NOMO-1 treated with DMSO at 0.1 percent for 48 hours (cell line): ENCODE data around the gene RNF17.
"Not testable (repeated sequence)": the region's sequence is repeated elsewhere in the genome, so short reads cannot be mapped to it uniquely, and the experiment has no call there.

Experiments
- DNase-seq: peaks from one replicate; lab custom pipeline; 2025; ENCODE audit not compliant: unreplicated experiment; lab: John Stamatoyannopoulos, UW

Gene RNF17, protein sequence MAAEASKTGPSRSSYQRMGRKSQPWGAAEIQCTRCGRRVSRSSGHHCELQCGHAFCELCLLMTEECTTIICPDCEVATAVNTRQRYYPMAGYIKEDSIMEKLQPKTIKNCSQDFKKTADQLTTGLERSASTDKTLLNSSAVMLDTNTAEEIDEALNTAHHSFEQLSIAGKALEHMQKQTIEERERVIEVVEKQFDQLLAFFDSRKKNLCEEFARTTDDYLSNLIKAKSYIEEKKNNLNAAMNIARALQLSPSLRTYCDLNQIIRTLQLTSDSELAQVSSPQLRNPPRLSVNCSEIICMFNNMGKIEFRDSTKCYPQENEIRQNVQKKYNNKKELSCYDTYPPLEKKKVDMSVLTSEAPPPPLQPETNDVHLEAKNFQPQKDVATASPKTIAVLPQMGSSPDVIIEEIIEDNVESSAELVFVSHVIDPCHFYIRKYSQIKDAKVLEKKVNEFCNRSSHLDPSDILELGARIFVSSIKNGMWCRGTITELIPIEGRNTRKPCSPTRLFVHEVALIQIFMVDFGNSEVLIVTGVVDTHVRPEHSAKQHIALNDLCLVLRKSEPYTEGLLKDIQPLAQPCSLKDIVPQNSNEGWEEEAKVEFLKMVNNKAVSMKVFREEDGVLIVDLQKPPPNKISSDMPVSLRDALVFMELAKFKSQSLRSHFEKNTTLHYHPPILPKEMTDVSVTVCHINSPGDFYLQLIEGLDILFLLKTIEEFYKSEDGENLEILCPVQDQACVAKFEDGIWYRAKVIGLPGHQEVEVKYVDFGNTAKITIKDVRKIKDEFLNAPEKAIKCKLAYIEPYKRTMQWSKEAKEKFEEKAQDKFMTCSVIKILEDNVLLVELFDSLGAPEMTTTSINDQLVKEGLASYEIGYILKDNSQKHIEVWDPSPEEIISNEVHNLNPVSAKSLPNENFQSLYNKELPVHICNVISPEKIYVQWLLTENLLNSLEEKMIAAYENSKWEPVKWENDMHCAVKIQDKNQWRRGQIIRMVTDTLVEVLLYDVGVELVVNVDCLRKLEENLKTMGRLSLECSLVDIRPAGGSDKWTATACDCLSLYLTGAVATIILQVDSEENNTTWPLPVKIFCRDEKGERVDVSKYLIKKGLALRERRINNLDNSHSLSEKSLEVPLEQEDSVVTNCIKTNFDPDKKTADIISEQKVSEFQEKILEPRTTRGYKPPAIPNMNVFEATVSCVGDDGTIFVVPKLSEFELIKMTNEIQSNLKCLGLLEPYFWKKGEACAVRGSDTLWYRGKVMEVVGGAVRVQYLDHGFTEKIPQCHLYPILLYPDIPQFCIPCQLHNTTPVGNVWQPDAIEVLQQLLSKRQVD (N-terminal part only)

DNA sequence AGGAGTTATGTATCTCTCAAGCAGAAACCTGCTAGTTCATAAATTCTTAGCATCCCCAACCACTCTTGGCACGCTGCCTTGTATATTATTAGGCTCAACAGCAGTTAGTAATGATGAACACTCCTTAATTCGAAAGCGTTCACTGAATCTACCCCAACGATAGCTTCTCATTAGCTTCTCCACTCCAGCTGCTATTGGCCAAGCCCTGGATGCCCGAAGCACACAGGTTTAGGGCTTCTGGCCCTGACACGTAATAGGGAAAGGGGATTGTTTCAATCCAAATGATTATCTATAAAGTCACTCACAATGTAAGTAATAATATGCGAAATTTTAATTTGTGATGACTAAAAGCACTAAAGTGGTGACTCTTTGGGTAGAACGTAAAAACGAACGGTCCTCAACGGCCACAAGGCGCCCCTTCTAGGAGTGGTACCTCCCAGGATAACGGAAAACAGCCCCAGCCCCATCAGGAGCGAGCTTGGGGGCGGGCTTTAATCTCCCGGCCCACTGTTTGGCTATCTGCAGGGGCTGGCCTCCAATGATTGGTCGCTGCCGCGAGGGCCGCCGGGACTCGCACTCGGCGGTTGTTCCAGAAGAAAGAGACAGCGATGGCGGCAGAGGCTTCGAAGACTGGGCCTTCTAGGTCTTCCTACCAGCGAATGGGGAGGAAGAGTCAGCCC lies at the start of gene RNF17:
TSS of gene RNF17 (plus strand) at position 574 of the 680 bp plus-strand sequence. CDS start at position 609, 35 bp downstream.
- no peak for DNase-seq

DNA sequence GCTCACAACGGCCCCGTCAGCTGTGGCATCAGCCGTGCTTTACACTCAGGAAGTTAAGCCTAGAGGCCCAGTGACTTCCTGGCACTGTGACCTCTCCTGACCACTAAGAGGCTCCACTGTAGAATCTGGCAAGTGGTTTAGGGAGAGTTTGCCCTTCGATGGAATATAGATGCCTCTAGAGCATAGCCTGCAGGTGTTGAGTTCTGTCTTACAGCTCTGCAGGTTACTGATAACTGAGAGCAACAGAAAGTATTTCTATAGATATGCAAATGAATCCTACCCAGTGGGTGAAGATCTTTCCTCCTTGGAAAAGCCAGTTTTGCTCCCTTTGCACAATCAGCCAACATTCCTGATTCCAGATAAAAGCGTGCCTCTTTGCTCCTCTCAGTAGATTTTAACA lies 48.0 kb upstream of the RNF17 start:
- DNase-seq = no peak

DNA sequence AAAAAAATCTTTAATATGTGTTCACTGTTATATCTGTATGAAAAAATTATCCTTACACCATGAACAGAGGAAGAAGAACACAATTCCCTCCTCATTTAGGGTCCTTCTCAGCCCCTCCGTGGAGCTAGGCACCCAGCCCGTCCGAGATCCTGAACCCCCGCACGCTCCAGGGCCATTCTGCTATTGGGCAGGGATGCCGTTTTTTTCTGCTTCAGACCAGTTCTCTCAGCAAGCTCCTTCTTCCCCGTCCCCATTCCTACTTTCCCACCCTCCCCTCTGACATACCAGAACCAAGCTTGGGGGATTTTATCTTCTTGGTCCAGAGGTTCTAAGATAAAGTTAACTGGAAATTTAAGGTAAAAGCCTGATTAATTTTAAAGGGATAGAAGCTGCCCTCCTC lies 47.5 kb upstream of the RNF17 start:
- no peak for DNase-seq

DNA sequence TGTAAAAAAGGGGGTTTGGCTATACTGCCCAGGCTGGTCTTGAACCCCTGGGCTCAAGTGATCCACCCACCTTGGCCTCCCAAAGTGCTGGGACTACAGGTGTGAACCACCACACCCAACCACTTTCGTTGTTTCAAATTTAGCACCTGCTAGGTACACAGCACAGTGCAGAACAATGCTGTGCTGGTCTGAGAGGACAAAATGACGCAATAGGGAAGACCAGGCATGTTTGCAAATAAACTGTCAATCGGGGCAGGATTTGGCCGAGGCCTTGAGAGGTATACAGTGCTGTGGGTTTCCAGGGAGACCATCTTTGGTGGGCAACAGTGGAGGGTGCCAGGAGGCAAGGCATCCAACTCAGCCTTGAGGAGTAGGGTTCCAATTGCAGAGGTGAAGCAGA lies 46.8 kb upstream of the RNF17 start:
- DNase-seq = no peak

DNA sequence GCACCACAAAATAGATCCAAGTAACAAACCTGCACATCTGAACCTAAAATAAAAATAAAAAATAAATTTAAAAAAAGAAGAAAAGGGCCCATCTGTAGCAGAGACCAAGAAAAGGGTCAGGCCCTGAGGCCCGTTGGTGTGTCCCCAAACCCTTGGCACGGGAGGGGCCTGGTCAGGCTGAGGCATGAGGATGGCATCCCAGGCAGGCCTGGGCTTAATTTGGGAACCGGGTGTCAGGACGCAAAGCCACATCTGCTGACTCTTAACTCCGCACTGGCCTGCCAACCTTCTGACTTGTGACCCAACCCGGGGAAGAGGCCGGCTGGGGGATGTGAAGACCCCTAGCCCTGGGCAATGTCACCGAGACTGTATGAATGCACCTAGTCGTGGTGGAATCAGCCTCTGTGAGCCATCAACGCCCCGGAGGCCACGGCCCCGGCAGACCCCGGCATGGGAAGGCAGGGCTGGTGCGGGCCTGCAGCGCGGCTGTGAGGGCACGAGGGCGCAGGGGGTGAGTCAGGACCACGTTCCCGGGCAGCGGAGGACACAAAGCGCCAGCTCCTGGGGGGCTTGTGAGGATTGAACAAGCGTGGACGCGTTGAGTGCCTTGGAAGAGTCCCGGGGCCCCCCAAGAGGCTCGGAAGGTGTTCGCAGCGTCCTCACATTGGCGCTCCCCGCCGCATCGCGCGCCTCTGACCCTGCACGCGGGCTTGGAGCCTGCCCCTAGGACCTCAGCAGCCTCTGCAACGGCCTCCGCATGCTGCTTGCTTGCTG lies 45.6 kb upstream of the RNF17 start:
- no peak for DNase-seq

DNA sequence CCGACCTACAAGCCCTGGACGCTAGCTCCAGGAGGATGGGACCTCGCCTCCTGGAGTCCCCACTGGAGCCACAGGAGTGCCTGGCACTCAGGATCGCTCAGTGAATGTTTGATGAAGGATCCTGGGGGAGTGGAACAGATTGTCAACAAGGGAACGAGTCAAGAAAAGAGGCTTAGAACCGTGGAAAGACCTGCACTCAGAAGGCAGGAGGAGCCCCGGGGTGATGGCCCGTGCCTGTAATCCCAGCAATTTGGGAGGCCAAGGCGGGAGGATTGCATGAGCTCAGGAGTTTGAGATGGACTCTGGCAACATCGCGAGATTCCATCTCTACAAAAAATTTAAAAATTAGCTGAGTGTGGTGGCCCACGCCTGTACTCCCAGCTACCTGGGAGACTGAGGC lies 44.8 kb upstream of the RNF17 start:
- DNase-seq = no peak

DNA sequence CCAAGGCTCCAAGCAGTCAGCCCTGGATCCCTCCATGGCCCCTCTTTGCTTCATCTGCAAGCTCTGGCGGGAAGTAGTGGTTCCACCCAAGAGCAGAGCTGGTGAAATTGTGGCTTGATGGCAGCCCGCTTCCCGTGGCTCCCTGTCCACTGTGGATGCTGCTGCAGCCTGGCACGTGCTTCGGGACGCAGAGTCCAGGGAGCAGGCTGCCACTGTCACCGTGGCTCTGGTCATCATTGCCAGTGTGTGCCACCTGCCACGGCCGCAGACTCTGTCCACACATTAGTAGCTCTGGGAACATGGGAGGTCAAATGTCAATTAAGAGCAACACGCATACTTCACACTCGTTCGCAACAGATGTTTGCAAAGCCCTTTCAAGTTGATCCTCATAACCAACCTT lies 40.8 kb upstream of the RNF17 start:
- DNase-seq = no peak

DNA sequence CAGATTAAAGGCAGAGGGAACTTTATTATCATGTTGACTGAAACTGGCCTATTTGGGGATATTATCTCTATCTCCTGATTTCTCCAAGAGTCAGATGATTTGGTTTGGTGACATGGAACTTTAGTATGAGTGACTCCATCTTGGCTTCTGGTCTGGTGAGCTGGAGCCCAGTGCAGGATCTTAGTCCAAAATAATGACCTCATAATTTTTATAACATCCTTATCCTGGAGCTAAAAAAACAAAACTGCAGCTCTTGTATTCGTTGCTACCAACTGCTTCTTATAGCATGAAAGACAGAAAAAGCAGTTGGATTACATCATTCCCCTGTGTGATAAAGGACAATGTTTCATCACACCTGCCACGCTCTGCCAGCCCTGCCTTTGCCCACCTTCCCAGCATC lies 39.3 kb upstream of the RNF17 start:
- no peak for DNase-seq

DNA sequence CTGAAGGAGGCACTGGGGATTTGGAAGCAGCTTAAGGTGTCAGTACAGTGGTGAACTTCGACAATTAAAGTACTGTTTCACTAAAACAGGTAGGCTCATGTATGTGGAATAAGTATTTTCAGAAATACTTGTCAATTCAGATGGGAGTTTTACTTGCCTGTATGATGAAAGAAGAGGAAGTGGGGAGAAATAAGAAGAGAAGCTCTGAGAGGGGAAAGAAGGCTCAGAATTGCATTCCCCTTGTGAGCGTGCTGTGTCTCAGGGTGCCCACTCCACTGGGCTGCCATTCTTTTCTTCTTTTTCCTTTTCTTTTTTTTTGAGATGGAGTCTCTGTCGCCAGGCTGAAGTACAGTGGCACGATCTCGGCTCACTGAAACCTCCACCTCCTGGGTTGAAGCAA lies 38.6 kb upstream of the RNF17 start:
- peak; percentile 48 for DNase-seq

DNA sequence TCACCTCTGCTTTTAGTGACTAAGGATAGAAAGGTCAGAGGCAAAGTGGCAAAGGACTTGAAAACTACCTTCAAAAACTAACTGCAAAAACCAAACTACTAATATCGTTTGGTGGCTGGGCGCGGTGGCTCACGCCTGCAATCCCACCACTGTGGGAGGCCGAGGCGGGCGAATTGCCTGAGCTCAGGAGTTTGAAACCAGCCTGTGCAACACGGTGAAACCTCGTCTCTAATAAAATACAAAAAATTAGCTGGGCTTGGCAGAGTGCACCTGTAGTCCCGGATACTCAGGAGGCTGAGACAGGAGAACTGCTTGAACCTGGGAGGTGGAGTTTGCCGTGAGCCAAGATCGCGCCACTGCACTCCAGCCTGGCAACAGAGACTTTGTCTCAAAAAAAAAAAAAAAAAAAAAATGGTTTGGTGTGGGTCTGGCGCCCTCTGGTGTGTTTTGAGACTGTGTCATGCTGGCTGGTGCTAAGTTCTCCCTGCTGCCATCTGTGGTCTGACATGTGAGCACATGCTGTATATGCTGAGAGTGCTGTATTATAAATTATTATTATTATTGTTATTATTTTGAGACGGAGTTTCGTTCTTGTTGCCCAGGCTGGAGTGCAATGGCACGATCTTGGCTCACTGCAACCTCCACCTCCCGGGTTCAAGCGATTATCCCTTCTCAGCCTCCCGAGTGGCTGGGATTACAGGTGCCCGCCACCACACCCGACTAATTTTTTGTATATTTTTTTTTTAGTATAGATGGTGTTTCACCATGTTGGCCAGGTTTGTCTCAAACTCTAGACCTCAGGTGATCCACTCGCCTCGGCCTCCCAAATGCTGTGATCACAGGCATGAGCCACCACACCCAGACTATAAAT lies 36.0 kb upstream of the RNF17 start:
- peak; percentile 77 for DNase-seq

DNA sequence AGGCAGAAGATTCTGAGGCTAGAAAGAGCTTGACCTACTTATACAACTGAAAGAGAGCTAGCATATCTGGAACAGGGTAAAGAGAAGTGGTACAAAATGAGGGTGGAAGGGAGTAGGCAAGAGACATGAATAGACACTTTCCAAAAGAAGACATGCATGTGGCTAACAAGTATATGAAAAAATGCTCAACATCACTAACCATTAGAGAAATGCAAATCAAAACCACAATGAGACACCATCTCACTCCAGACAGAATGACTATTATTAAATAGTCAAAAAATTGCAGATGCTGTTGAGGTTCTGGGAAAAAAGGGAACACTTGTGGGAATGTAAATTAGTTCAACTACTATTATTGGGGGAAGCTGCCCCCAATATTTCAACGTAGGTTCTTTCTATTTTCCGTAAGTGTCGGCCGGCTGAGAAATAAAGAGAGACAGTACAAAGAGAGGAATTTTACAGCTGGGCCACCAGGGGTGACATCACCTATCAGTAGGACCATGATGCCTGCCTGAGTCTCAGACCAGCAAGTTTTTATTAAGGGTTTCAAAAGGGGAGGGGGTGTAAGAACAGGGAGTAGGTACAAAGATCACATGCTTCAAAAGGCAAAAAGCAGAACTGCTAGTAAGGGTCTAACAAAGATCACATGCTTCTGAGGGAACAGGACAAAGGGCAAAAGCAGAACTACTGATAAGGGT lies 32.9 kb upstream of the RNF17 start:
- DNase-seq = not testable (repeated sequence)

DNA sequence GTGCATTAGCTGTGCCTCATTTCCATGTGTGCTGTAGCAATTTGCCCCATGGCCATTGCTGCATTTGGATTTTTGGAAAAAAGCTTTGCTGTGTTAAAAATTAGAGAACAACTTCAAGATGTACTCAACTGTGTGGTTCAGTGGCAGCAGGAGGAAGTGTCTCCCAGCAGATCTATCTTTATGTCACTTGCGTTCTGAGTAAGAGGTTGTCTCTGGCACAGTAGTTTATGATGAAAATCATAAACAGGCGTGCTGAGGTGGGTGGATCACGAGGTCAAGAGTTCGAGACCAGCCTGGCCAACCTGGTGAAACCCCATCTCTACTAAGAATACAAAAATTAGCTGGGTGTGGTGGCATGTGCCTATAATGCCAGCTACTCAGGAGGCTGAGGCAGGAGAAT lies 29.0 kb upstream of the RNF17 start:
- peak; percentile 47 for DNase-seq

DNA sequence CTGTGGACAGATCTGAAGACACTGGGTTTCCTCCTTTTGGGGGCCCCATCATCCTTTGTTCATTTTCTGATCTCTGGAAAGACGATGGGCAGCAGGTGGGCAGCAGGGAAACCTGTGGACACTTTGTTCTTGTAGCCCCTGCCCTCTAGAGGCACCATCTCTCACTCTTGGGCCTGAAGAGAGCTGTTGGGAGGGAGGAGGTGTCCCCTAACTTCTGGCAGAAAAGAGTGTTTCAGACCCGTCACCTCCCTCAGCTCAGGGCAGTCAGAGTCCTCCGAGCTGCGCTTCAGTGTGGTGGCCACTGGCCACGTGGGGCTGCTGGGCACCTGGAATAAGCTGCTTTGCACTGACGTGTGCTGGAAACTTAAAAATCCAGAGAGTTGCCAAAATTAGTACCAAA lies 26.9 kb upstream of the RNF17 start:
- no peak for DNase-seq

DNA sequence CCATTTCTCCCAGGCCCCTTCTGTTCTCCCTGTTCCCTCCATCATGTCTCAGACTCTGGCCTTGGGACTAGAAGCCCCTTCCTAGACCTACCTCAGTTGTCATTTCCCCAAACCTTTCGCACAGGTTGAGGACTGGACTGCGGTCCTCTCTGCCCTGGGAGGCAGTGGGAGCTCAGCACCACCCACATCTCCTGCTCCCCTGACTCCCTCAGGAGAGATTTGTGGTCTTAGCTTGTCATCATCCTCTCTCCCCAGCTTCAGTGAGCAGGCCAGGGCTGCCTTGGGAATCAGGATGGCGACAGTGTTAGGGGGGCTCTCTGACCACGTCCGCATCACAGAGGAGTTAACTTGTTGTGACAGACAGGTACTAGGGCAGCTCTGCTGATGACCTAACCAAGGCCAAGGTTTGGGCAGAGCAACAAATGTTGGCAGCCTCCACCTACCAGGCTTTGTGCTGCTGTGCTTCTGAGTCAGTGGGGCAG lies 25.6 kb upstream of the RNF17 start:
- DNase-seq = no peak

DNA sequence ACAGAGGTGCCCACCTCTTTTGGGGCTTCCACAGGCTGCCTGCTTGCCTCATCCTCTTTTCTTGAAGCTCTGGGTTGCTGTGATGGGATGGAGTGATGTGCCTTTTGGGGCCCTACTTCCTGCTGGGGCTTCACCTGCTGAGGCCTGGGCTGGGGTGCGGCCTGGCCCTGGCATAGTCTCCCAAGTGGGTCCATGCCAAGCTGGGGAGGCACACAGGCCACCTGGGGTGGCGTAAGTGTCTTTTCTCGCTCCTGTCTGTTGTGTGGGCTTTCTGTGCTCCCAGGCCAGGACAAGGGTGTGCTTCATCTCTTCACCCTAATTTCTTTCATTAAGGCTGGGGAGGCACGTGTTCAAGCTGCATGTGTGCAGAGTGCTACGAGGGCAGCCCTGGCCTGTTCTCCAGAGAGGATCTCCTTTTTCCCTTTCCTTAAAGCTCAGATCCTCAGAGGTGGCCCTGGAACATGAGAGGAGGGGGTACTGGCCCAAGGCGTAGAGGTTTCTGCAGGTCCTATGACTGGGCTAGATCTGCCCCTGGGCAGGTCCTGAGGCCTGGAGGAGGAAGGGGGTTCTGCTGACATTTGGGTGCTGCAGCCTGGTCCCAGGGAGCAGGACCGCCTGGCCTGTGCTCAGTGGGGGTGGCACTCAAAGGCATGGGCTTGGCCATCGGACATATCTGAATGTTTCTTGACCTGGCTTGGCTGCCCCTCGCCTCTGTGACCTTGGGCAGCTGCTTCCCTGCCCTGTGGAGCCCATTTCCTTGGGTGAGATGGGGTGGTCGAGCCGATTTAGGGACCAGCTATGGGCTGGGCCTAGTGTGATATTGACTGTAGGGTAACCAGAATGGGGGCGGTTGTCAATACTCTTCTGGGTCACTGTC lies 23.7 kb upstream of the RNF17 start:
- DNase-seq = no peak

DNA sequence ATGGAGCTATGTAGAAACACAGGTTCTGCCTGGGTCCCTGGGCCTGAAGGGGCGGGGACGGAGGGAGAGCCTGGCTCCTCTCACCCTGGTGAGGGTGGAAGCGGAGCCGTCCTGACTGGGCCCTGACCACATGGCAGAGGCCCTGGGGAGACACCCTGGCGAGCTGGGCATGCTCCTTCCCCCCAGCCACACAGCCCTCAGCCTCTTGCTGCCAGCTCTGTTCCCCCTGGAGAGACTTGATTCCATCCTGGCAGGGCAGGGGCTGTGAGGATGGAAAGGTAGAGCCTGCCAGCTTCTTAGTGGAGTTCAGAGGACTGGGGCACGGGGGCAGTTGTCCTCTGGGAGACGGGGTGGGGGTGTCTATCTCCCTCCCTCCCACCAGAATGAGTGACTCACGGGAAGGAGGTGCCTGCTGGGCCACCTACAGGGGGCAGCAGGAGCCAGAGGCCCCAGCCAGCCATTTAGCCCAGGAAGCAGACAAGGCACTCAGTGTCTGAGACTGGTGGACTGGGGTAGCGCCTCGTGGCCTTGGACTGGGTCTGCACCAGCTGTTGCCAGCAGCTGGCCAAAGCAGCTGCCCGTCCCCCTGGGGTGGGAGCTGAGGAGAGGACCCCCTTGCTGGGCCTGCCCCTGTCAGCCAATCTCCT lies 22.8 kb upstream of the RNF17 start:
- no peak for DNase-seq

DNA sequence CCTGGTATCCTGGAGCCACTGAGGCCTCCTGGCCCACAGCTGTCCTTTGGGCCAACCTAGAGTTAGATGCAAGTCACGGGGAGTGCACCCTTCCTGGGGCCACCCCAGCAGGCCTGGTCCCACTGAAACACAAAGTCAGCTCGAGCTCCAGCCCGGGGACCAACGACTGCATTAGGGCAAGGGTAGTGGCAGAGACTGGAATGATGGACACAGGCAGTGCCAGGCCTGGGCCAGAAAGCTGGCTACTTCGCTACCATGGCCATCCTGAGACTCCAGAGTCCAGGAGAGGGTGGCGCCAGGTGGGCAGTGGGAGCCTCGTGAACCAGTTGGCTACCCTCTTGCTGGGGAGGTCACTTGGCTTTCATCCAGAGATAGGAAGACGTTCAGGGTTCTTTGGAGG lies 22.2 kb upstream of the RNF17 start:
- DNase-seq = no peak
